ENCODE data around the gene SLC23A1.

The SLC23A1 gene

DNA sequence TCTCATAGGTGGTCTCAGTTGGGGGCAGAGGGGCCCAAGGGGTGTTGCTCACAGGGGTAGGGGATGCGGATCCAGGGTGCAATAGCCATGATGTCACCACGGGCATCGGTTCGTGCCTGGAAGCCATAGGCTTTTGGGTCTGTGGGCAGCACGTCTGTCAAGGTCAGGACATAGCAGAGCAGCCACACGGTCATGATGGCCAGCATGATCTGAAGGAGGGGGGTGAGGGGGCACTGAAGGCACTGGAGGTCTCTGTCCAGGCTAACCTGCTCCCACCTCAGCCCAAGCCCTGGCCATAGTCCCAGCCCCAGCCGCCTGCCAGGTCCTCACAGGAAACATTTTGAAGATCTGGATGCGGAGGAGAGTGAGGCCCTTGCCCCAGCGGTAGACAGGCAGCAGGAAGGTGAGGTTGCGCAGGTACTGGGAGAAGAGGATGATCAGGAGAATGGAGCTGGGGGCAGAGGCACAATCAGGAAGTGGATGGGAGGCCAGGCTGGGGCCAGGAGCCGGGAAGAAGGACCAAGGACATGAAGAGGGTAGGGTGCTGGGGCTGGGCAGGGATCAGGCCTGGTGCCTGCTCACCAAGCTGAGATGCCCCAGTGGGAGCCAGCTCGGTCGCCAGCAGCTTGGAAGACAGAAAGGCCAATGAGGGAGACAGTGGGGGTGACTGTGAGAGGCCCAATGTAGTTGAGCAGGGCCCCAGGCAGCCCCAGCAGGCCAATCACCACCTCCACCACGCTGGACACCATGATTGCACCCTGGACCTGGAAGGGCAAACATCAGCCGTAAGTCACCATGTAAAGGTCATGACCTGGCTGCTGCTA lies 3.3 kb downstream of the SLC23A1 start:
- DNase-seq (ENCODE audit: low spot score): no peak
- in situ Hi-C loops (cut with MboI; ENCODE audit: low sequenced_read_pairs, unreplicated experiment): no loop called here
- TF ChIP-seq, protein P1, sequence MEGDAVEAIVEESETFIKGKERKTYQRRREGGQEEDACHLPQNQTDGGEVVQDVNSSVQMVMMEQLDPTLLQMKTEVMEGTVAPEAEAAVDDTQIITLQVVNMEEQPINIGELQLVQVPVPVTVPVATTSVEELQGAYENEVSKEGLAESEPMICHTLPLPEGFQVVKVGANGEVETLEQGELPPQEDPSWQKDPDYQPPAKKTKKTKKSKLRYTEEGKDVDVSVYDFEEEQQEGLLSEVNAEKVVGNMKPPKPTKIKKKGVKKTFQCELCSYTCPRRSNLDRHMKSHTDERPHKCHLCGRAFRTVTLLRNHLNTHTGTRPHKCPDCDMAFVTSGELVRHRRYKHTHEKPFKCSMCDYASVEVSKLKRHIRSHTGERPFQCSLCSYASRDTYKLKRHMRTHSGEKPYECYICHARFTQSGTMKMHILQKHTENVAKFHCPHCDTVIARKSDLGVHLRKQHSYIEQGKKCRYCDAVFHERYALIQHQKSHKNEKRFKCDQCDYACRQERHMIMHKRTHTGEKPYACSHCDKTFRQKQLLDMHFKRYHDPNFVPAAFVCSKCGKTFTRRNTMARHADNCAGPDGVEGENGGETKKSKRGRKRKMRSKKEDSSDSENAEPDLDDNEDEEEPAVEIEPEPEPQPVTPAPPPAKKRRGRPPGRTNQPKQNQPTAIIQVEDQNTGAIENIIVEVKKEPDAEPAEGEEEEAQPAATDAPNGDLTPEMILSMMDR (IDR thresholded peaks at IDR 0.05; ENCODE audit: borderline replicate concordance, control extremely low read depth, extremely low read depth, insufficient read depth, missing control alignments): no peak

DNA sequence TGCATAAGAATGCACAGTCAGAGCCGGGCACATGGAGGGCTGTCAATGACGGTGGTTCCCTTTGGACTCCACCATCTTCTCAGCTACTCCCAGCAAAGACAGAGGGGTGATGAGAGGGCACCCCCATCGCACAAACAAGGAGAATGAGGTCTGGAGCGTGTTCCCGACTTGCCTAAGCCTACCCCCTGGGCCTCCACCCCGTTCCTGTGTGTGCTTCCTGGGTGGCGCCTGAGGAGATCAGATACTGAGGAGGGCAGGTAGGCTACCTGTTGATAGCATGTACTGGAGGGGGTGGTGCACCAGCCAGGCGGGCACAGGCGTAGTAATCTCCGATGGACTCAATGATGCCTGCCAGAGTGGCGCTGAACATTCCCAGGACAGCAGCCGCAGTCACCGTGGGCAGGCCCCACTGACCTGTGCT lies 4.1 kb downstream of the SLC23A1 start:
- DNase-seq (ENCODE audit: low spot score): no peak
- TF ChIP-seq, protein P1 (IDR thresholded peaks at IDR 0.05; ENCODE audit: borderline replicate concordance, control extremely low read depth, extremely low read depth, insufficient read depth, missing control alignments): no peak
- in situ Hi-C loops (cut with MboI; ENCODE audit: low sequenced_read_pairs, unreplicated experiment): no loop called here

DNA sequence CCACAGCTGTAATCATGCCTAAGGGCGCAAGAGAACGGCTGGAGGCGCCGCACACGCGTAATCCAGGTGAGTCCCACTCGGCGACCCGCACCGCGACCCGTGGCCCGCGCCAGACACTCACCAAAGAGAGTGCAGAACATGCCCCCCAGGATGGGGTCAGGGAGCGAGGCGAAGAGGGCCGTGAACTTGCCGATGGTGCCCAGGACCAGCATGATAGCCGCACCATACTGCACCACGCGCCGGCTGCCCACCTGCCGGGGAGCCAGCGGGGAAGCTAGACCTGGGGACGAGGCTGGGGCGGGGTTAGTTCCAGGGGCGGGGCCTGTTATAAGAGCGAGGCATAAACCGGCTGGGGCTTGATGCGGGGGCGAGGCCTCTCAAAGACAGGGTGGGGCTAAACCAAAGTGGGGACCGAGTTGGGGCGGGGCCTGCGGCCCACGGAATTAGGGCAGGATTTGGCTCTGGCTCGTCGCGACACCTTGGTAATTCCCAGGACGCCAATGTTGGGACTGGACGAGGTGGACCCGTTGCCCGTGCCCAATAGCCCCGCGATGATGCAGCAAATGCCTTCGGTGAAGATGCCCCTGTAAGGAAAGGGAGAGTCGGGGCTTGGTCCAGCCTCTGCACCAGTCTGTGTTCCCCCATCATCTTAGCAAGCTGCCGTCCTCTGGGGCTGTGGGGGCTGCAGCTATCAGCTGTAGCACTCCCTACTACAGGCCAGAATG lies 4.8 kb downstream of the SLC23A1 start:
- TF ChIP-seq, protein P1 (IDR thresholded peaks at IDR 0.05; ENCODE audit: borderline replicate concordance, control extremely low read depth, extremely low read depth, insufficient read depth, missing control alignments): no peak
- DNase-seq (ENCODE audit: low spot score): no peak
- in situ Hi-C loops (cut with MboI; ENCODE audit: low sequenced_read_pairs, unreplicated experiment): no loop called here

DNA sequence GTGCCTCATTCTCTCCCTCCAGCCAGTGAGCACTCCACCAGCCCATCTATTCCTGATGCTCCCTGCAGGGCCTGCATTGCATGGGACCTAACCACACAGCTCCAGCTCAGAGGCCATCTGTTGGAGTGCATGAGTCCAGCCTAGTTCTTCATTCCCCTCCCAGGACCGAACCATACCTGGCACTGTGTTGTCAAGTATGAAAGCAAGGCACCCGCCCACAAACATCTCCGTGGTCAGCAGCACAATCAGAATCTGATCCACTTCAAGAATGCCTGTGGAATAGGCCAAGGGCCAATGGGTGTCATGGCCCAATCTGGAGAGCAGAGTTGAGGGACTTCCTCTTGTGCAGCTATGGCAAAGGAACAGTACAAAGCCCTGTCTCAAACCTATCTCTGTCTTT lies 5.9 kb downstream of the SLC23A1 start:
- in situ Hi-C loops (cut with MboI; ENCODE audit: low sequenced_read_pairs, unreplicated experiment): no loop called here
- DNase-seq (ENCODE audit: low spot score): no peak
- TF ChIP-seq, protein P1 (IDR thresholded peaks at IDR 0.05; ENCODE audit: borderline replicate concordance, control extremely low read depth, extremely low read depth, insufficient read depth, missing control alignments): no peak

DNA sequence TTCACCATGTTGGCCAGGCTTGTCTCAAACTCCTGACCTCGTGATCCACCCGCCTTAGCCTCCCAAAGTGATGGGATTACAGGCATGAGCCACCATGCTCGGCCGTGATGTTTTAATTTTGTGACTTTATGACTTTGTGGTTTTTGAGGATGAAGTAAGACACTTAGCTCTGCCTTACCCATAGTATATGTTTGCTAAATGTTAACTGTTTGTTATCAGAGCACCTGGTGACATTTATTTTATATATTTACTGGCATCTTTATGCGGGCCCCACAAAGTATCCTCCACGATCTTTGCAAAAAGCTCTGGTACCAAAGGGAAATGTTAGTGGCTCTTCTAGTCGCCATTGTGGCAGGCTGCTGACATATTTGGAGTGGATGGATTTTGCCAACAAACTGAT lies 6.7 kb downstream of the SLC23A1 start:
- in situ Hi-C loops (cut with MboI; ENCODE audit: low sequenced_read_pairs, unreplicated experiment): no loop called here
- TF ChIP-seq, protein P1 (IDR thresholded peaks at IDR 0.05; ENCODE audit: borderline replicate concordance, control extremely low read depth, extremely low read depth, insufficient read depth, missing control alignments): no peak
- no peak for DNase-seq (ENCODE audit: low spot score)

DNA sequence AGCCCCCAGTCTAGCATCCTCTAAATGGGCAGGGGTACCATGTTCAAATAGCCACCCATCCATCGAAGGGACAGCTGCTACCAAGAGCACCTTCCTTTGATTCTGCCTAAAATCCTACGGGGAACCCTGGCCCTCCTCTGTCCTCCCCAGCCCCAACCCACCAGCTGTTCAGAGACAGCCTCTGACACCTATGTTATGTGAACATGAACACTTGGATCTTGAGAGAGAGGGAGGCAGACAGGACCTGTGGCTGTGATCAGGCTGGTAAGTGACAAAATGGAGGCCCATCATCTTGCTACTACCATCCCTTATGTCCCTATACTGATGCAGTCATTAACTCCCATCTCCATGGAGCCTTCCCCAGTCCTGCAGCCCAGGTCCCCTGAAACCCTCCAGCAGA lies 8.2 kb downstream of the SLC23A1 start:
- in situ Hi-C loops (cut with MboI; ENCODE audit: low sequenced_read_pairs, unreplicated experiment): no loop called here
- TF ChIP-seq, protein P1 (IDR thresholded peaks at IDR 0.05; ENCODE audit: borderline replicate concordance, control extremely low read depth, extremely low read depth, insufficient read depth, missing control alignments): no peak
- DNase-seq (ENCODE audit: low spot score): no peak

Measured in GM13976 (cell line).